Psoas muscle (tissue), 8 donors: ENCODE measurements around the gene DHX9. TPM values are rescaled to one million over a fixed set of nuclear protein-coding genes. Genes with fewer than 3 reads are reported as not detected.
A peak's percentile ranks its signal among the peaks of the same experiment; 100 is the strongest.

Experiments
- ATAC-seq, 4 donors: fragments of 200-7000 bp; cut with Tn5 transposase; one replicate each; pipeline ENCODE4 v1.9.1; 2020; ENCODE audit warnings: moderate library complexity in 3 of 4, mild to moderate bottlenecking in 2 of 4
- DNase-seq, 2 donors: peaks; one replicate each; pipeline ENCODE4 v3.0.0-alpha.2; 2020
- H3K27ac ChIP-seq: fragments of 200-600 bp; one replicate; pipeline ENCODE4 v1.8.0; 2022
- H3K27me3 ChIP-seq, 3 donors: fragments of 200-600 bp in 1 of 3; one replicate each; pipeline versions ENCODE4 v1.6.1 to v1.8.0; 2013 to 2022; ENCODE audit warnings: low read length in 2 of 3, mild to moderate bottlenecking in 2 of 3, moderate library complexity in 1 of 3; ENCODE audit not compliant: insufficient read depth in 3 of 3
- H3K36me3 ChIP-seq, 2 donors: fragments of 200-600 bp in 1 of 2; one replicate each; pipeline versions ENCODE4 v1.6.1 to v1.8.0; 2013 to 2022; ENCODE audit warnings: low read depth in 1 of 2, mild to moderate bottlenecking in 1 of 2, moderate library complexity in 1 of 2; ENCODE audit not compliant: insufficient read depth in 1 of 2
- H3K4me1 ChIP-seq: fragments of 200-600 bp; one replicate; pipeline ENCODE4 v1.8.0; 2022
- H3K4me3 ChIP-seq: fragments of 200-600 bp; one replicate; pipeline ENCODE4 v1.8.0; 2022; ENCODE audit warnings: mild to moderate bottlenecking
- H3K9me3 ChIP-seq: fragments of 200-600 bp; one replicate; pipeline ENCODE4 v1.8.0; 2022
- WGBS, 3 donors: extraction: QIAGEN DNeasy Blood & Tissue Kit; methylation state at CpG; one replicate each; pipeline versions ENCODE4 v1.1.6 to v1.1.7; 2013; 5-methylcytosine and 5-hydroxymethylcytosine counted together
- intact Hi-C, 2 donors: fragments of 100-400 bp; cut with DNase I; formaldehyde crosslinking; loops; one replicate each; pipeline versions ENCODE4 v1.11.0 to v1.14.2; 2022
- polyA plus RNA-seq, 3 donors: library from polyadenylated mRNA; stranded (reverse); fragments of 200-250 nt; gene quantifications; one replicate each; pipeline ENCODE4 v1.2.3, GENCODE V29; 2013
- total RNA-seq, 4 donors: library from RNA; stranded (reverse); fragmentation: NEBNext Ultra II Directional in 2 of 4; extraction: Animal tissue kit (Norgen Biotek cat#: 25700) in 2 of 4; gene quantifications; one replicate each; pipeline versions ENCODE4 v1.2.1 to v1.2.4, GENCODE V29; 2021 to 2023
- TF ChIP-seq, protein P1 (sequence below): fragments of 200-600 bp; IDR thresholded peaks from one replicate; pipeline ENCODE4 v1.8.0; 2022; ENCODE audit warnings: antibody characterized with exemption
- donor health status: healthy with polysubstance abuse.
- donor health status: DM: no; HTN: no; CAD: no; lungs with moderate emphysema.
- donor health status: Bipolar disorder and iron deficiency.
- donor health status: healthy.
- donor health status: DM: yes; HTN: yes; CAD: no.
- donor health status: DM: no; HTN: no; CAD: no.
- donor health status: DM: no; HTN: no; CAD: no.
- donor health status: DM: yes; HTN: yes; CAD: no.

Gene DHX9
- total and polyA plus RNA-seq, 7 donors, result 31.8 to 60.3 (median 56.0) TPM

DNA sequence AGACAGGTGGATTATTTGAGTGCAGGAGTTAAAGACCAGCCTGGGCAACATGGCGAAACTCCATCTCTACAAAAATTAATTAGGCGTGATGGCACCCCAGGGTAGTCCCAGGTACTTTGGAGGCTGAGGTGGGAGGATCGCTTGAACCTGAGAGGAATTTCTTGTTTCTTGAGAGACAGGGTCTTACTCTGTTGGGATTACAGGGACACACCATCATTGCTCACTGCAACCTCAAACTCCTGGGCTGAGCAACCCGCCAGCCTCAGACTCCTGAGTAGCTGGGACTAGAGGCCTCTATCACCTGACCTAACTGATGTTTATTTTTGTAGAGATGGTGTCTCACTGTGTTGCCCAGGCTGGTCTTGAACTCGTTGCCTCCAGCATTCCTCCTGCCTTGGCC lies 24.8 kb downstream of the DHX9 start:
- TF ChIP-seq, protein P1, sequence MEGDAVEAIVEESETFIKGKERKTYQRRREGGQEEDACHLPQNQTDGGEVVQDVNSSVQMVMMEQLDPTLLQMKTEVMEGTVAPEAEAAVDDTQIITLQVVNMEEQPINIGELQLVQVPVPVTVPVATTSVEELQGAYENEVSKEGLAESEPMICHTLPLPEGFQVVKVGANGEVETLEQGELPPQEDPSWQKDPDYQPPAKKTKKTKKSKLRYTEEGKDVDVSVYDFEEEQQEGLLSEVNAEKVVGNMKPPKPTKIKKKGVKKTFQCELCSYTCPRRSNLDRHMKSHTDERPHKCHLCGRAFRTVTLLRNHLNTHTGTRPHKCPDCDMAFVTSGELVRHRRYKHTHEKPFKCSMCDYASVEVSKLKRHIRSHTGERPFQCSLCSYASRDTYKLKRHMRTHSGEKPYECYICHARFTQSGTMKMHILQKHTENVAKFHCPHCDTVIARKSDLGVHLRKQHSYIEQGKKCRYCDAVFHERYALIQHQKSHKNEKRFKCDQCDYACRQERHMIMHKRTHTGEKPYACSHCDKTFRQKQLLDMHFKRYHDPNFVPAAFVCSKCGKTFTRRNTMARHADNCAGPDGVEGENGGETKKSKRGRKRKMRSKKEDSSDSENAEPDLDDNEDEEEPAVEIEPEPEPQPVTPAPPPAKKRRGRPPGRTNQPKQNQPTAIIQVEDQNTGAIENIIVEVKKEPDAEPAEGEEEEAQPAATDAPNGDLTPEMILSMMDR, result no peak
- Histone ChIP-seq H3K36me3 (peaks cover 5 to 100% of the 10 kb centered on the region in 2 donors), H3K9me3 (no peaks in the 10 kb centered on the region), H3K4me3 (no peak overlapping the region), H3K27ac (no peak overlapping the region), H3K27me3 (no peaks in the 10 kb centered on the region), H3K4me1 (no peaks in the 10 kb centered on the region)
- intact Hi-C loops, result loop anchor here in 1 of 2 donors (10.0 kb wide), 1 partner anchor 671 kb away; no protein-coding TSS in a partner anchor
- DNase-seq (no peak), ATAC-seq (no peak)
- WGBS, 3 donors, result 97 to 98% (median 98%) methylated on average over 5 of the region's 5 CpGs

DNA sequence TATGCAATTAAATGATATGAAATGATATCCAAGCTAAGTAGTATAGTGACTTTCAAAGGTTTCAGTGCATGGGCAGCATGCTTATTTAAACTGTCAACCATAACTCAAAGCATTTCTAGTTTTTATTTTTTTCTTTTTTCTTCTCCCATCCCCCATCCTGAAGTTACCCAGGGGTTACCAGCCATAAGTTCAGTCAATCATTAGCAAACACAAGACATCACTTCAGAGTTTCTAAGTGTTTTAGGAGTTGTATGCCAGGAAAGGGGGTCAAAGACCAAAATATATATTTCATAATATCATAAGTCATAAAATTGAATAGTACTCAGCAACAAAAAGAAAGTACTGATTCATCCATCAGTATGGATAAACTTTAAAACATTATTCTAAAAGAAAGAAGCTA lies 28.7 kb downstream of the DHX9 start:
- H3K36me3 ChIP-seq, result peaks cover 0 to 100% of the 10 kb centered on the region in 2 donors
- no peaks in the 10 kb centered on the region for H3K4me1 ChIP-seq
- no peaks in the 10 kb centered on the region for H3K27me3 ChIP-seq
- no peak for DNase-seq
- intact Hi-C loops, result loop anchor here in 1 of 2 donors (10.0 kb wide), 1 partner anchor 667 kb away; no protein-coding TSS in a partner anchor
- no peak overlapping the region for H3K4me3 ChIP-seq
- H3K27ac ChIP-seq, result no peak overlapping the region
- H3K9me3 ChIP-seq, result no peaks in the 10 kb centered on the region
- no peak for ATAC-seq
- TF ChIP-seq, protein P1, result no peak

DNA sequence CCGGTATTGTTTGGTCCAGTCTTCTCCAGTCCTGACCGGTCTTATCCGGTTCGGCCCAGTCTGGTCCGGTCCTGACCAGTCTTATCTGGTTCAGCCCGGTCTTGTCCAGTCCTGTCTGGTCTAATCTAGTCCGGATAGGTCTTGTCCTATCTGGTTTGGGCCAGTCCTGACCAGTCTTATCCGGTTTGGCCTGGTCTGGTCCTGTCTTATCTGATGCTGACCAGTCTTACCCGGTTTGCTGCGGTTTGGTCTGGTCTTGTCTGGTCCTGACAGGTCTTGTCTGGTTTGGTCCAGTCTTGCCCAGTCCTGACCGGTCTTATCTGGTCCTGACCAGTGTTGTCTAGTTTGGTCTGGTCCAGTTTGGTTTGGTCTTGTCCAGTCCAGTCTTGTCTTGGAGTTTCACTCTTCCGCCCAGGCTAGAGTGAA lies 30.1 kb downstream of the DHX9 start:
- Histone ChIP-seq H3K4me1 (no peaks in the 10 kb centered on the region), H3K9me3 (no peaks in the 10 kb centered on the region), H3K27me3 (no peaks in the 10 kb centered on the region), H3K36me3 (peaks cover 3 to 100% of the 10 kb centered on the region in 2 donors), H3K27ac (no peak overlapping the region), H3K4me3 (no peak overlapping the region)
- intact Hi-C loops, result loop anchor here in 1 of 2 donors (10.0 kb wide), 1 partner anchor 666 kb away; no protein-coding TSS in a partner anchor
- DNase-seq (no peak), ATAC-seq (peak in 2 of 4 donors; percentile 19 to 22)
- TF ChIP-seq, protein P1, result no peak
- WGBS, 3 donors, result 97 to 99% (median 98%) methylated on average over 12 of the region's 12 CpGs

DNA sequence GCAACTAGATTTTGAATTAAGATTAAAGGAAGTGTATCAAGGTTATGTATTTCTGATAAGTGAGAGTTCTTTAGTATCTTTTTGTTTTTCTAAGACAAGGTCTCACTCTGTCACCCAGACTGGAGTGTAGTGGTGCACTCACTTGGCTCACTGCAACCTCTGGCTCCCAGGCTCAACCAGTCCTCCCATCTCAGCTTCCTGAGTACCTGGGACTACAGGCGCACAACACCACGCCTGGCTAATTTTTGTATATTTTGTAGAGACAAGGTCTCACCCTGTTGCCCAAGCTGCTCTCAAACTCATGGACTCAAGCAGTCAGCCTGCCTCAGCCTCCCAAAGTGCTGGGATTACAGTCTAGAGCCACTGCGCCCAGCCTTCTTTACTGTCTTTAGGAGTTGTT lies 33.7 kb downstream of the DHX9 start:
- Histone ChIP-seq H3K27ac (no peak overlapping the region), H3K27me3 (no peaks in the 10 kb centered on the region), H3K4me1 (no peaks in the 10 kb centered on the region), H3K4me3 (no peak overlapping the region), H3K9me3 (no peaks in the 10 kb centered on the region), H3K36me3 (peaks cover 6 to 100% of the 10 kb centered on the region in 2 donors)
- 93 to 100% (median 98%) methylated on average over 3 of the region's 3 CpGs for WGBS, 3 donors
- intact Hi-C loops, result loop anchor here in 1 of 2 donors (10.0 kb wide), 1 partner anchor 662 kb away; no protein-coding TSS in a partner anchor
- ATAC-seq, result no peak
- DNase-seq, result no peak
- TF ChIP-seq, protein P1, result no peak

DNA sequence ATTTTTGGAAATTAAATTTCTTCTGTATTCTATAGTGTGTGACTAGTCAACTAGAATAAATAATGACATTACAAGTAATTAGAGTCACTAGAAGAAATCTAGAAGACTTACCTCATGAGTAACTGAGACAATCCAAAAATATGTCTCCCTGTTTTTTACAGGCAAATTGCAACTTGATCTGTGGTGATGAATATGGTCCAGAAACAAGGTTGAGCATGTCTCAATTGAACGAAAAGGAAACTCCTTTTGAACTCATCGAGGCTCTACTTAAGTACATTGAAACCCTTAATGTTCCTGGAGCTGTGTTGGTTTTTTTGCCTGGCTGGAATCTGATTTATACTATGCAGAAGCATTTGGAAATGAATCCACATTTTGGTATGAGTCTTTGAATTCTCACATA lies 36.7 kb downstream of the DHX9 start:
- intact Hi-C loops, result loop anchor here in 1 of 2 donors (10.0 kb wide), 1 partner anchor 659 kb away; no protein-coding TSS in a partner anchor
- no peak for DNase-seq
- TF ChIP-seq, protein P1, result no peak
- Histone ChIP-seq H3K9me3 (no peaks in the 10 kb centered on the region), H3K4me3 (no peak overlapping the region), H3K36me3 (peaks cover 11 to 100% of the 10 kb centered on the region in 2 donors), H3K4me1 (no peaks in the 10 kb centered on the region), H3K27me3 (no peaks in the 10 kb centered on the region), H3K27ac (no peak overlapping the region)
- ATAC-seq, result peak in 2 of 4 donors; percentile 39 to 57
- WGBS, 3 donors, result 30 to 49% (median 40%) methylated on average over 2 of the region's 2 CpGs
